Loucy (cell line): ENCODE data around the gene LHX6.

Experiments used
- H2AFZ ChIP-seq: fragments of 200-600 bp; sonication (generic); 2 replicates; pipeline ENCODE4 v1.6.0; 2016; ENCODE audit warnings: antibody characterized with exemption, mild to moderate bottlenecking, low read length, moderate library complexity
- H3F3A ChIP-seq: fragments of 200-600 bp; 2 replicates; pipeline ENCODE4 v1.6.0; 2016; ENCODE audit warnings: antibody characterized with exemption, low read depth, mild to moderate bottlenecking
- H3K27me3 ChIP-seq: fragments of 200-600 bp; sonication (generic); 2 replicates; pipeline ENCODE4 v1.6.1; 2014; ENCODE audit warnings: low read length, mild to moderate bottlenecking; ENCODE audit not compliant: insufficient read depth, poor library complexity, severe bottlenecking
- H3K36me3 ChIP-seq: fragments of 200-600 bp; sonication (generic); 2 replicates; pipeline ENCODE4 v1.6.1; 2016; ENCODE audit warnings: low read length; ENCODE audit not compliant: insufficient read depth
- H3K4me1 ChIP-seq: fragments of 200-600 bp; sonication (generic); 2 replicates; pipeline ENCODE4 v1.5.1; 2014; ENCODE audit warnings: low read length, mild to moderate bottlenecking; ENCODE audit not compliant: insufficient read depth, poor library complexity, severe bottlenecking
- H3K4me2 ChIP-seq: fragments of 200-600 bp; sonication (generic); 2 replicates; pipeline ENCODE4 v1.6.0; 2014; ENCODE audit warnings: antibody characterized with exemption, low read length, low read depth, mild to moderate bottlenecking; ENCODE audit not compliant: poor library complexity, severe bottlenecking
- H3K4me3 ChIP-seq: fragments of 200-600 bp; sonication (generic); 2 replicates; pipeline ENCODE4 v1.5.1; 2014; ENCODE audit warnings: low read length, mild to moderate bottlenecking, mixed read lengths; ENCODE audit not compliant: poor library complexity, severe bottlenecking
- H3K79me2 ChIP-seq: fragments of 200-600 bp; sonication (generic); 2 replicates; pipeline ENCODE4 v1.6.1; 2014; ENCODE audit warnings: low read length; ENCODE audit not compliant: insufficient read depth
- H3K9ac ChIP-seq: fragments of 200-600 bp; sonication (generic); 2 replicates; pipeline ENCODE4 v1.6.0; 2014; ENCODE audit warnings: mild to moderate bottlenecking, low read depth, low read length, moderate library complexity; ENCODE audit not compliant: poor library complexity, severe bottlenecking
- H3K9me2 ChIP-seq: fragments of 200-600 bp; sonication (generic); replicated peaks from 2 replicates; pipeline ENCODE4 v1.6.1; 2016; ENCODE audit warnings: low read depth, low read length, mixed read lengths
- H3K9me3 ChIP-seq: fragments of 200-600 bp; sonication (generic); 2 replicates; pipeline ENCODE4 v1.6.1; 2014; ENCODE audit warnings: mild to moderate bottlenecking, antibody characterized with exemption, low read length, low read depth; ENCODE audit not compliant: insufficient read depth
- H4K20me1 ChIP-seq: fragments of 200-600 bp; sonication (generic); 2 replicates; pipeline ENCODE4 v1.6.0; 2014; ENCODE audit warnings: antibody characterized with exemption, low read length, mild to moderate bottlenecking; ENCODE audit not compliant: insufficient read depth, poor library complexity, severe bottlenecking
- EZH2phosphoT487 ChIP-seq: fragments of 200-600 bp; IDR thresholded peaks from 2 replicates; pipeline ENCODE4 v1.6.1; 2018; ENCODE audit warnings: antibody characterized with exemption, mild to moderate bottlenecking, moderate library complexity, borderline replicate concordance
- TF ChIP-seq, protein P1 (sequence below): fragments of 200-600 bp; sonication (generic); conservative IDR thresholded peaks from 2 replicates; pipeline ENCODE4 v1.5.1; 2014; ENCODE audit warnings: mild to moderate bottlenecking, antibody characterized with exemption, low read length

Gene LHX6

DNA sequence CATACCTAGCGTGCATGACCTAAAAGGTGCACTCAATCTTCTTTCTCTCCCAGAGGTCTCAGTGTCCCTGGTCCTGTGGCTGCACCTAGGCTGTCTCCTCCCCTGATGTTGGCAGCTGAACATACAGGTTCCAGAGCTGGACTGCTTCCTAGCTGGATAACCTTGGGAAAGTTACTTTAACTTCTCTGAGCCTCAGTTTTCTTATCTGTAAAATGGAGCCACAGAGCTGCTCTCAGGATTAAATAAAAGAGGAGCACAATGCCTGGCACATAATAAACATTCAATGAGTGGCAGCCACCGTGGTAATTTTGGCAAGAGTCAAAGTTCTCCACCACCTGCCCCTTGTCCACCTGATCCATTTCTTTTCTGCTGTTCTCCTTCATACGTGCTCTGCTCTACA is 55.1 kb downstream of the LHX6 start:
- TF ChIP-seq EZH2phosphoT487, result no peak
- TF ChIP-seq, protein P1, sequence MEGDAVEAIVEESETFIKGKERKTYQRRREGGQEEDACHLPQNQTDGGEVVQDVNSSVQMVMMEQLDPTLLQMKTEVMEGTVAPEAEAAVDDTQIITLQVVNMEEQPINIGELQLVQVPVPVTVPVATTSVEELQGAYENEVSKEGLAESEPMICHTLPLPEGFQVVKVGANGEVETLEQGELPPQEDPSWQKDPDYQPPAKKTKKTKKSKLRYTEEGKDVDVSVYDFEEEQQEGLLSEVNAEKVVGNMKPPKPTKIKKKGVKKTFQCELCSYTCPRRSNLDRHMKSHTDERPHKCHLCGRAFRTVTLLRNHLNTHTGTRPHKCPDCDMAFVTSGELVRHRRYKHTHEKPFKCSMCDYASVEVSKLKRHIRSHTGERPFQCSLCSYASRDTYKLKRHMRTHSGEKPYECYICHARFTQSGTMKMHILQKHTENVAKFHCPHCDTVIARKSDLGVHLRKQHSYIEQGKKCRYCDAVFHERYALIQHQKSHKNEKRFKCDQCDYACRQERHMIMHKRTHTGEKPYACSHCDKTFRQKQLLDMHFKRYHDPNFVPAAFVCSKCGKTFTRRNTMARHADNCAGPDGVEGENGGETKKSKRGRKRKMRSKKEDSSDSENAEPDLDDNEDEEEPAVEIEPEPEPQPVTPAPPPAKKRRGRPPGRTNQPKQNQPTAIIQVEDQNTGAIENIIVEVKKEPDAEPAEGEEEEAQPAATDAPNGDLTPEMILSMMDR, result no peak
- Histone ChIP-seq H3K9me3 (no peaks in the 10 kb centered on the region), H3K4me2 (no peak overlapping the region), H3F3A (no peaks in the 10 kb centered on the region), H3K9me2 (no peaks in the 10 kb centered on the region), H3K9ac (no peak overlapping the region), H4K20me1 (no peaks in the 10 kb centered on the region), H3K79me2 (no peaks in the 10 kb centered on the region), H3K4me3 (no peak overlapping the region), H2AFZ (no peak overlapping the region), H3K4me1 (no peaks in the 10 kb centered on the region), H3K27me3 (no peaks in the 10 kb centered on the region), H3K36me3 (no peaks in the 10 kb centered on the region)

DNA sequence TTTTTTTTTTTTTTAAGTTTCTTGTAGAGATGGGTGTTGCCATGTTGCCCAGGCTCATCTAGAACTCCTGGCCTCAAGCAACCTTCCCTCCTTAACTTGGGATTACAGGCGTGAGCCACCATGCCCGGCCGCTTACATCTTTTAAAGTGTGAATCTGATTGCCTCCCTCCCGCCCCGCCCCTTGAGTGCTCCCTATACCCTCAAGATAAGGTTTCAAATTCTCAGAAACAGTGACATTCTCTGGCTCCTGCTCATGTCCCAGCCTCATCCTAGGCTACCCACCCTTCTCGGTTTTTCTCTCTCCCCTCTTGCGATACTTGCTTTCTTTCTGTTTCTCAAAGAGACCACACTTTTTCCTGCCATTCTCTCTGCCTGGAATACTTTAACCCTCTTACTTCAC is 56.6 kb downstream of the LHX6 start:
- H3K9me2 ChIP-seq, result no peaks in the 10 kb centered on the region
- no peak overlapping the region for H3K9ac ChIP-seq
- H4K20me1 ChIP-seq, result no peaks in the 10 kb centered on the region
- no peak overlapping the region for H3K4me3 ChIP-seq
- H3K79me2 ChIP-seq, result no peaks in the 10 kb centered on the region
- H3K4me2 ChIP-seq, result no peak overlapping the region
- no peaks in the 10 kb centered on the region; the same call in 1 of the 2 replicates for H3K9me3 ChIP-seq
- no peaks in the 10 kb centered on the region for H3F3A ChIP-seq
- no peak overlapping the region for H2AFZ ChIP-seq
- TF ChIP-seq EZH2phosphoT487, result no peak
- H3K27me3 ChIP-seq, result no peaks in the 10 kb centered on the region
- no peaks in the 10 kb centered on the region for H3K36me3 ChIP-seq
- H3K4me1 ChIP-seq, result no peaks in the 10 kb centered on the region

DNA sequence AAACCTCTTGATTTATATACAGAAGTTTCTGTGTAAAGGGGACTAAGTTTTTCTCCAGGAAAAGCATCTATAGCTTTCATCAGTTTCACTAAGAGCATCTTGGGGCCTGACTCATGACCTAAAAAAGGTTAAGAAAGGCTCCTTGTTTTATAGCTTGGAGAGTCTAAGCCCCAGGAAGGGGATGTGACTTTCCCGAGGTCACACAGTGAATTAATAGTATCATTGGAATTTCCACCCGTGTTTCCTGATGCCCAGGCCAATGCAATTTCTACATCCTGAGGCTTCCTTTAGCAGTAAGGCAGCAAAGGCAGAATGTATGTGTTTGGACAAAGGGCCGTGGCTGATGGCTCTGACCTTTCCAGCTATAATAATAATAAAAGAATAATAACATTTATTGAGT is 60.4 kb downstream of the LHX6 start:
- H3K27me3 ChIP-seq, result no peaks in the 10 kb centered on the region
- TF ChIP-seq, protein P1, result no peak
- no peak for TF ChIP-seq EZH2phosphoT487
- no peak overlapping the region for H3K4me2 ChIP-seq
- H3K4me1 ChIP-seq, result no peaks in the 10 kb centered on the region
- H3K79me2 ChIP-seq, result no peaks in the 10 kb centered on the region
- no peaks in the 10 kb centered on the region for H3K9me2 ChIP-seq
- H2AFZ ChIP-seq, result no peak overlapping the region
- no peaks in the 10 kb centered on the region for H3F3A ChIP-seq
- no peaks in the 10 kb centered on the region; the same call in 1 of the 2 replicates for H3K9me3 ChIP-seq
- H4K20me1 ChIP-seq, result no peaks in the 10 kb centered on the region
- H3K36me3 ChIP-seq, result no peaks in the 10 kb centered on the region
- H3K4me3 ChIP-seq, result no peak overlapping the region
- no peak overlapping the region for H3K9ac ChIP-seq

DNA sequence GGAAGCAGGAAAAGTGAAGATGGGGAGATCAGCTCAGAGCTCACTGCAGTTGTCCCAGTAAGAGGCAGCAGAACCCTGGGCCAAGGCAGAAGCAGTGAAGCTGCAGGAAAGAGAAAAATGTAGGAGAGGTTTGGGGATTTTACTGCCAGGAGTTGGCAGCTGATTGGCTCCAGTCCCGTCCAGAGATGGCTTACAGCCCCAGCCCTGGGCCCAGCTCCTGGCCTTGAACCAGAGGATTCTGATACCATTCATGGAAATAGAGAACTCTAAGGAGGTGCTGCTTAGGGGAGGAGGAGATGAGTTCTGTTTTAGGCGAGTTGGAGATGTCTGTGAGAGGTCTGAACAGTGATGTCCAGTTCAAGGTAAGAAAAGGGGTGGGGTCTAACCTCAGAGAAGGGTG is 64.5 kb downstream of the LHX6 start:
- H3K79me2 ChIP-seq, result peaks cover 2% of the 10 kb centered on the region
- no peak overlapping the region for H3K4me3 ChIP-seq
- H3K4me1 ChIP-seq, result peaks cover 3% of the 10 kb centered on the region
- H3K9me2 ChIP-seq, result no peaks in the 10 kb centered on the region
- TF ChIP-seq EZH2phosphoT487, result no peak
- no peaks in the 10 kb centered on the region for H3F3A ChIP-seq
- peaks cover 5% of the 10 kb centered on the region; the same call in 1 of the 2 replicates for H3K9me3 ChIP-seq
- no peaks in the 10 kb centered on the region for H4K20me1 ChIP-seq
- H2AFZ ChIP-seq, result no peak overlapping the region
- H3K9ac ChIP-seq, result no peak overlapping the region
- H3K27me3 ChIP-seq, result no peaks in the 10 kb centered on the region
- H3K36me3 ChIP-seq, result no peaks in the 10 kb centered on the region
- no peak overlapping the region for H3K4me2 ChIP-seq
